ENCODE measurements around the gene ADNP. TPM values are rescaled to one million over a fixed set of nuclear protein-coding genes. Genes with fewer than 3 reads are reported as not detected.

ADNP gene
- total and polyA plus RNA-seq, 2 of the 13 experiments (the other 11 are each of a cell fraction or from before 2014, with no cell fraction given) = 21.0 to 21.5 TPM

GRCh38 chr20:50929299-50930138 lies 1.7 kb downstream of the ADNP start (continued):
- no peak for TF ChIP-seq ETS1 (CRISPR knock-in tag; IDR thresholded peaks at IDR 0.05)
- TF ChIP-seq ZNF775 (CRISPR knock-in tag; IDR thresholded peaks at IDR 0.05; ENCODE audit: borderline replicate concordance) = no peak
- 0 out of 2 replicates have a peak, but pooled peaks have one; percentile 40 for TF ChIP-seq LBX2 (CRISPR knock-in tag; IDR thresholded peaks at IDR 0.05; ENCODE audit: borderline replicate concordance)
- peak; percentile 63; the same call in 1 of the 2 replicates for TF ChIP-seq HIVEP1 (CRISPR knock-in tag; IDR thresholded peaks at IDR 0.05)
- TF ChIP-seq, protein P1, sequence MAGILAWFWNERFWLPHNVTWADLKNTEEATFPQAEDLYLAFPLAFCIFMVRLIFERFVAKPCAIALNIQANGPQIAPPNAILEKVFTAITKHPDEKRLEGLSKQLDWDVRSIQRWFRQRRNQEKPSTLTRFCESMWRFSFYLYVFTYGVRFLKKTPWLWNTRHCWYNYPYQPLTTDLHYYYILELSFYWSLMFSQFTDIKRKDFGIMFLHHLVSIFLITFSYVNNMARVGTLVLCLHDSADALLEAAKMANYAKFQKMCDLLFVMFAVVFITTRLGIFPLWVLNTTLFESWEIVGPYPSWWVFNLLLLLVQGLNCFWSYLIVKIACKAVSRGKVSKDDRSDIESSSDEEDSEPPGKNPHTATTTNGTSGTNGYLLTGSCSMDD (CRISPR knock-in tag; IDR thresholded peaks at IDR 0.05) = no peak
- no peak for TF ChIP-seq CEBPB (IDR thresholded peaks at IDR 0.05; ENCODE audit: borderline replicate concordance, low read depth, low read length)
- TF ChIP-seq ZNF572 (CRISPR knock-in tag; IDR thresholded peaks at IDR 0.05) = no peak
- TF ChIP-seq ZNF766 (CRISPR knock-in tag; IDR thresholded peaks at IDR 0.05; ENCODE audit: borderline replicate concordance) = no peak
- peak; percentile 40; the same call in 1 of the 2 replicates for TF ChIP-seq ZNF652 (CRISPR knock-in tag; IDR thresholded peaks at IDR 0.05; ENCODE audit: borderline replicate concordance, low read depth)
- TF ChIP-seq ARNTL (CRISPR knock-in tag; IDR thresholded peaks at IDR 0.05) = peak; percentile 47; the same call in 1 of the 2 replicates
- TF ChIP-seq, protein P2, sequence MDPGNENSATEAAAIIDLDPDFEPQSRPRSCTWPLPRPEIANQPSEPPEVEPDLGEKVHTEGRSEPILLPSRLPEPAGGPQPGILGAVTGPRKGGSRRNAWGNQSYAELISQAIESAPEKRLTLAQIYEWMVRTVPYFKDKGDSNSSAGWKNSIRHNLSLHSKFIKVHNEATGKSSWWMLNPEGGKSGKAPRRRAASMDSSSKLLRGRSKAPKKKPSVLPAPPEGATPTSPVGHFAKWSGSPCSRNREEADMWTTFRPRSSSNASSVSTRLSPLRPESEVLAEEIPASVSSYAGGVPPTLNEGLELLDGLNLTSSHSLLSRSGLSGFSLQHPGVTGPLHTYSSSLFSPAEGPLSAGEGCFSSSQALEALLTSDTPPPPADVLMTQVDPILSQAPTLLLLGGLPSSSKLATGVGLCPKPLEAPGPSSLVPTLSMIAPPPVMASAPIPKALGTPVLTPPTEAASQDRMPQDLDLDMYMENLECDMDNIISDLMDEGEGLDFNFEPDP (CRISPR knock-in tag; conservative IDR thresholded peaks at IDR 0.05) = no peak
- peak; percentile 65 for TF ChIP-seq BCL6 (CRISPR knock-in tag; IDR thresholded peaks at IDR 0.05)
- TF ChIP-seq NFE2 (CRISPR knock-in tag; IDR thresholded peaks at IDR 0.05) = no peak
- peak; percentile 97 for TF ChIP-seq MAZ (IDR thresholded peaks at IDR 0.05; ENCODE audit: borderline replicate concordance, low read depth, low read length)
- peak; percentile 92 for TF ChIP-seq MAZ (CRISPR knock-in tag; IDR thresholded peaks at IDR 0.05; ENCODE audit: low read depth)
- no peak for TF ChIP-seq FOXP1 (IDR thresholded peaks at IDR 0.05)
- peak; percentile 62; the same call in 1 of the 2 replicates for TF ChIP-seq FOXP1 (CRISPR knock-in tag; IDR thresholded peaks at IDR 0.05)
- TF ChIP-seq ZNF34 (CRISPR knock-in tag; IDR thresholded peaks at IDR 0.05; ENCODE audit: borderline replicate concordance) = peak; percentile 76; the same call in 1 of the 2 replicates
- TF ChIP-seq, protein P3, sequence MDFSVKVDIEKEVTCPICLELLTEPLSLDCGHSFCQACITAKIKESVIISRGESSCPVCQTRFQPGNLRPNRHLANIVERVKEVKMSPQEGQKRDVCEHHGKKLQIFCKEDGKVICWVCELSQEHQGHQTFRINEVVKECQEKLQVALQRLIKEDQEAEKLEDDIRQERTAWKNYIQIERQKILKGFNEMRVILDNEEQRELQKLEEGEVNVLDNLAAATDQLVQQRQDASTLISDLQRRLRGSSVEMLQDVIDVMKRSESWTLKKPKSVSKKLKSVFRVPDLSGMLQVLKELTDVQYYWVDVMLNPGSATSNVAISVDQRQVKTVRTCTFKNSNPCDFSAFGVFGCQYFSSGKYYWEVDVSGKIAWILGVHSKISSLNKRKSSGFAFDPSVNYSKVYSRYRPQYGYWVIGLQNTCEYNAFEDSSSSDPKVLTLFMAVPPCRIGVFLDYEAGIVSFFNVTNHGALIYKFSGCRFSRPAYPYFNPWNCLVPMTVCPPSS (IDR thresholded peaks at IDR 0.05) = no peak
- peak; percentile 88; the same call in 1 of the 2 replicates for TF ChIP-seq ZNF337 (CRISPR knock-in tag; IDR thresholded peaks at IDR 0.05; ENCODE audit: borderline replicate concordance, low read depth)
- TF ChIP-seq RBM39 (IDR thresholded peaks at IDR 0.05; ENCODE audit: low read depth, low read length, poor library complexity, severe bottlenecking) = peak; percentile 63
- TF ChIP-seq SALL2 (CRISPR knock-in tag; IDR thresholded peaks at IDR 0.05) = no peak
- TF ChIP-seq ZNF883 (CRISPR knock-in tag; IDR thresholded peaks at IDR 0.05; ENCODE audit: not compliant biosample characterization) = peak; percentile 83
- TF ChIP-seq ZNF446 (CRISPR knock-in tag; IDR thresholded peaks at IDR 0.05) = no peak
- no peak for TF ChIP-seq EZH2 (conservative IDR thresholded peaks at IDR 0.05; ENCODE audit: low read depth, low read length)

Data from HepG2 (cell line).